Activated CD8-positive, alpha-beta T cell treated with anti-CD3 and anti-CD28 coated beads, Interleukin-2, amount 10 ng/mL, durations not matched to agents 7 days and 5 days (primary cell): ENCODE data around the gene SEMA4A. TPM values are rescaled to one million over a fixed set of nuclear protein-coding genes. Genes with fewer than 3 reads are reported as not detected.

Experiments used
- ATAC-seq: fragments of 150-1000 bp; cut with Tn5 transposase; one replicate; pipeline ENCODE4 v1.10.0; 2021; ENCODE audit warnings: moderate library complexity
- CTCF ChIA-PET: fragments of 350-600 bp; sonication (Branson Sonifier 250); formaldehyde crosslinking; loops from one replicate; lab custom pipeline; 2021; ENCODE audit warnings: antibody characterized with exemption; lab: Charles Lee
- POLR2A ChIA-PET: fragments of 350-600 bp; sonication (Branson Sonifier 250); formaldehyde crosslinking; loops from one replicate; lab custom pipeline; 2021; ENCODE audit warnings: antibody characterized with exemption; lab: Charles Lee
- DNase-seq: peaks from one replicate; pipeline ENCODE4 v3.0.0-alpha.2; 2020
- H3K27ac Mint-ChIP-seq: one replicate; pipeline ENCODE4 v1.8.0; 2021; ENCODE audit warnings: mild to moderate bottlenecking, mixed read lengths
- H3K27me3 Mint-ChIP-seq: one replicate; pipeline ENCODE4 v1.8.0; 2021; ENCODE audit warnings: low read depth, mixed read lengths
- H3K36me3 Mint-ChIP-seq: one replicate; pipeline ENCODE4 v1.8.0; 2021; ENCODE audit warnings: low read depth, mixed read lengths
- H3K4me1 Mint-ChIP-seq: one replicate; pipeline ENCODE4 v1.8.0; 2021; ENCODE audit warnings: low read depth, mixed read lengths
- H3K4me3 Mint-ChIP-seq: one replicate; pipeline ENCODE4 v1.8.0; 2021; ENCODE audit warnings: mild to moderate bottlenecking, mixed read lengths
- H3K9me3 Mint-ChIP-seq: one replicate; pipeline ENCODE4 v1.8.0; 2022; ENCODE audit warnings: mixed read lengths; ENCODE audit not compliant: insufficient read depth
- total RNA-seq, 2 experiments: library from RNA; stranded (reverse); gene quantifications; one replicate each; pipeline ENCODE4 v1.2.3, GENCODE V29; 2021

Gene SEMA4A
- 10 to 100 TPM; 16.8 to 17.8 TPM for total RNA-seq

DNA sequence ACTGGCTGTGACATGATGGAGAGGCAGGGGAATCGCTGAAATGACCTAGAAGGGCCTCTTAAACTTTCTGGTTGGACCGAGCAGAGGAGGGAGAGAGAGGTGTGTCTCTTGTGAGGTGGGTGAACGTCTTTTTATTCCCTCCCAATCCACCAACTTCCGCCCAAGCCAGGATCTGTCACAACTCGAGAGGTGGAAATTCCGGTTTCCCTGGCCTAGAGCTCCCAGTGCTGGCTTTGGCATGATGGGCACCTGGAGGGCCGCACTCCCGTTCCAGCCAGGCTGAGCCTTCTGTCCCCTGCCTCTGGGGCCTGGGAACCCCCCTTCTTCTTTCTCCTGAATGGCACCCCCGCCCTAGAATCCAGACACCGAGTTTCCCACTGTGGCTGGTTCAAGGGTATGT lies at the start of gene SEMA4A:
Gene SEMA4A (plus strand): TSS at position 224 of the 400 bp plus-strand sequence. CDS start 994 bp downstream, outside the sequence.
- ChIA-PET POLR2A (interaction anchor here (1.1 to 2.8 kb wide), 5 partner anchors 11 to 72 kb away, joined by 5 to 13 read pairs (median 7); partner anchors contain the start of genes PMF1 and SLC25A44), CTCF (interaction anchor here (1.3 to 3.4 kb wide), 2 partner anchors 20 to 71 kb away, joined by 4 to 30 read pairs; no protein-coding TSS in a partner anchor)
- ATAC-seq (no peak), DNase-seq (no peak)
- Mint-ChIP-seq H3K4me1 (peaks cover 83% of the 10 kb centered on the region), H3K4me3 (peak within 1 kb of the TSS; percentile 81), H3K9me3 (no peaks in the 10 kb centered on the region), H3K36me3 (peaks cover 16% of the 10 kb centered on the region), H3K27me3 (no peaks in the 10 kb centered on the region), H3K27ac (peak within 1 kb of the TSS; percentile 74)

DNA sequence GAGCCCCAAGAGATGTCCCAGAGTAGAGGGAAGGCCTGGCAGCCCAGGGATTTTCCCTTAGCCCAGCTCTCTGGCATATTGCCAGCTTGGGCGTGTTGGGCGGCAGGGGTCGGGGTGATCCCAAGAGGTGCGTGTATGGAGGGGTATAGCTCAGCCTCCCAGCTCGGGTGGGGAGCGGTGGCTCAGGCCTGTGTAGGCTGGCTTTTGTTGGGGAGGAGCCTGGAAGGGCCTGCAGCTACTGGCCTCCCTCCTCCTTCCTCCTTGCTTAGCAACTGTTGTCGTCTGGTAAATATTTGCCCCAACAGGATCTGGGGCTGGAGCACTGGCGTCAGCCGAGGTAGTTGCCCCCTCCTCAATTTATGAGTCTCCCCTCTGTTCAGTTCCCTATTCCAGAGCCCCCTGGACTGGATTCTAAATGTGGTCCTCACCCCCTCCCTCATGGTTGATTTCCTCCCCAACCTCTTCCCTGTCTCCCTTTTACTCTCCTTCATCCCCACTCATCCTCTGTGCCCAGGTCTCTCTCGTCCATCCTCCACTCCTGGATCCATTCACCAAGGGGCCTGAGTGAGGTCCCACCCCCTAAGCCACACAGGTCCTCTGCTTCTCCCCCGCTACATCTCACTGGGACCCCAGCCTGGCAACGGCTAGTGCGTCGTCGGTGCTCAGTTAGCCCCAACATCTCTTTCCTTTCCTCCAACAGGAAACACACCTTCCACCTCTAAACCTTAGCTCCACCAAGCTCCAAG lies 49.1 kb upstream of the SEMA4A start:
- peak; percentile 17 for ATAC-seq
- CTCF ChIA-PET = interaction anchor here (1.0 to 1.9 kb wide), 4 partner anchors 7 to 38 kb away, joined by 3 to 9 read pairs (median 6); partner anchors contain the start of gene LMNA
- H3K36me3 Mint-ChIP-seq = no peaks in the 10 kb centered on the region

DNA sequence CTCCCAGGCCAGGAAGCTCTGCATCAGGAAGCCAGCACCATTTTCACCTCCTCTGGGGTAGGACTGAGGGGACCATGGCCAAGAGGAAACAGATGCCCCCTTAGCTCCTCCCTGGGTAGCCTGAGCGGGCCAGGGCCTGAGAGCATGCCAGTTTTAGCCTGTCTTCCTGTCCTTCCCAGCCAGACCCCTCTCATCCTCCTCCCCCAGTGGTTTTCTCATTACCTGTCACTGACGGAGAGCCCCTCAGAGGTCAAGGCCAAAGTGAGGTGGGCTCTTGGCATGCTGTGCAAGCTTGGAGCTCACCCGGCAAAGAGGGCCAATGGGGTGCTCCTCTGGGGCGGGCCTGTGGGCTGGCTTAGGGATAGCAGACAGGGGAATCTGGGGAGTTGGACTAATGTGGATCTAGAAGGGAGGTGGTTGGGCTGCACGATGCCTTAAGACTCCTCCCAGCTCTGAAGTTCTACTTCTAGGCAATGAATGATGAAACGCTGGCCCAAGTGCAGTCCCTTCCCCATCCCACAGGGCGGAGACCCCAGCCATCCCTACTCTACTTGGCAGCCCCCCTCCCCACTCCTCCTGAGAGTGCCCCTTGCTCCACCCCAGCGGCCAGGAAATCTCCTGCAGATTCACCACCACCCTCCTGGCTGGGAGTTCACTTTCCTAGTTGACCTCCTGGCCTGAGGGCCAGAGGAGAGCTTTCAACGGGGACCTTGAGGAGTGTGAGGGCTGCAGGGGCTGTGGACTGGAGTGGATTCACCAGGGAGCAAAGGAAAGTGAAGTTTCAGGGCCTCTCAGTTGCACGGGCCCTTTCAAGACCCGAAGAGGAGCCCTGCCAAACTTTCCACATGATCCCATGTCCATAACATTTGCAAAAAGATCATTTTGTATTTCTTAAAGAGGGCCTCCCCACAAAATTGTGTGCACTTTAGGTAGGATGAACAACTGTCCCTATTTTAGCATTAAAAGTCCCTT lies 48.2 kb upstream of the SEMA4A start:
- Mint-ChIP-seq H3K9me3 (no peaks in the 10 kb centered on the region), H3K4me1 (peaks cover 35% of the 10 kb centered on the region), H3K27me3 (peaks cover 35% of the 10 kb centered on the region), H3K27ac (no peak overlapping the region), H3K4me3 (peak overlapping the region; percentile 56), H3K36me3 (no peaks in the 10 kb centered on the region)
- ATAC-seq = no peak
- DNase-seq = no peak
- ChIA-PET POLR2A (interaction anchor here (1.0 to 1.5 kb wide), 2 partner anchors 8 to 21 kb away, joined by 3 to 5 read pairs; no protein-coding TSS in a partner anchor), CTCF (interaction anchor here (1.0 to 2.9 kb wide), 7 partner anchors 8 to 39 kb away, joined by 3 to 38 read pairs (median 7); partner anchors contain the start of gene LMNA)

More for the DNA sequence above, 49.1 kb upstream of the SEMA4A start:
- H3K27me3 Mint-ChIP-seq = peaks cover 35% of the 10 kb centered on the region
- no peak for DNase-seq
- POLR2A ChIA-PET = interaction anchor here (1.0 kb wide), 1 partner anchor 22 kb away, joined by 3 read pairs; no protein-coding TSS in a partner anchor
- peaks cover 35% of the 10 kb centered on the region for H3K4me1 Mint-ChIP-seq
- H3K4me3 Mint-ChIP-seq = no peak overlapping the region
- peak overlapping the region; percentile 12 for H3K27ac Mint-ChIP-seq
- no peaks in the 10 kb centered on the region for H3K9me3 Mint-ChIP-seq

DNA sequence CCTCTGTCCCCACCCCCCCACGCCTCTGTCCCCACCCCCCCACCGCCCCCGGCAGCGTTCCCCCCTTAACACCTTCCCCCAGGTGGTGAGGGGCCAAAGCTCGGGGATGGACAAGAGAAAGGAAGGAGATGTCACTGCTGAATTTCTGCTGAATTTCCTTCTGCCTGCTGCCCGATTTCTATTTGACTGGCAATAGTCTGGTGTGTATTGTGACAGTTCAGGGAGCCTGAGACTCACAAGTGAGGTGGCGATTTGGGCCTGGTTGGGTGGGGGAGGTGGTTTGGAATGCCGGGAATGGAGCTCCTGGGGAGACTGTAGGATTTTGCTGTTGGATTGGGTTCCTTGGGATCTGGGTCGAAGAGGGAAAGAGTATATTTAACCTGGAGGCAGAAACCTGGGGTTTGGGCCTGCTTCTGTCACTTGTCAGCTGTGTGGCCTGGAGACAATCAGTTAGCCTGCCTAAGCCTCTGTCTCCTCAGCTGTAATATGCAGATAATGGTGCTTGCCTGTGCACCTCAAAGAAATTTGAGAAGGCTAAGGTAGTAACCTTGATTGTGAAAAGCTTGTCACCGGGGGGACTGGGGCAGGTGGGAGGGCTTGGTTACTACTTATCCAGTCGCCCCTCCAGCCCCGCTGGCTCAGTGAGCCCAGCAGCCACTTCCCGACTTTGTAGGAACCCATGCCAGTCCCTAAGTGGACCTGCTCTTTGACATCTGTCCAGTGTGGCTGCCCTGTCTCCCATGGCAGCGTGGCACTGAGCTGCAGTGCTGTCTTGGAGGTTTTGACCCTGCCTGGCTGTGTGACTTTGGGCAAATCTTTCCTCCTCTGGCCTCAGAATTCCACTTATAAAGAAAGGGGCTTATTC lies 46.5 kb upstream of the SEMA4A start:
- Mint-ChIP-seq H3K36me3 (no peaks in the 10 kb centered on the region), H3K4me3 (peak overlapping the region; percentile 24), H3K4me1 (peaks cover 35% of the 10 kb centered on the region), H3K27me3 (peaks cover 29% of the 10 kb centered on the region), H3K9me3 (no peaks in the 10 kb centered on the region), H3K27ac (peak overlapping the region; percentile 69)
- ATAC-seq (no peak), DNase-seq (no peak)
- CTCF ChIA-PET = interaction anchor here (0.9 to 2.9 kb wide), 5 partner anchors 9 to 23 kb away, joined by 5 to 38 read pairs (median 11); no protein-coding TSS in a partner anchor
- POLR2A ChIA-PET = interaction anchor here (1.1 to 1.5 kb wide), 2 partner anchors 10 to 20 kb away, joined by 3 to 5 read pairs; no protein-coding TSS in a partner anchor

DNA sequence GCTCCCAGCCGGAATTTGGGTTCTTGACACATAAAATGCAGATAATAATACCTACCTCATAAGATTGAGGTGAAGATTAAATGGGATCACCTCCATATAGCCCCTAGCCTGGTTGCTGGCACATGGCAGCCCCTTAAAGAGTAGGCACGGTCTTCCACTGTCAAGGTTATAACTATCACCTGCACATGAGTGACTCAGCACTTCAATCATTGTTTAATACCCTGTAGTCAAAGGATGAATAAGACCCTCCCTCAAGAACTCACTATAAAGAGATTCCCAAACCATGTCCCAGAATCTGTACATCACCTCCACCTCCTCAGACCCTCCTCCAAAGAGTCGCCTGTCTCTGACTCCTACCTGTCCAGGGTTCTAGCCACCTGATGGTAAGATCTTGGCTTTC lies 45.3 kb upstream of the SEMA4A start:
- Mint-ChIP-seq H3K9me3 (no peaks in the 10 kb centered on the region), H3K4me3 (no peak overlapping the region), H3K27me3 (peaks cover 36% of the 10 kb centered on the region), H3K27ac (no peak overlapping the region), H3K4me1 (peaks cover 32% of the 10 kb centered on the region), H3K36me3 (no peaks in the 10 kb centered on the region)
- ATAC-seq = no peak
- ChIA-PET CTCF (interaction anchor here (2.9 kb wide), 1 partner anchor 11 kb away, joined by 38 read pairs; no protein-coding TSS in a partner anchor), POLR2A (interaction anchor here (1.1 kb wide), 1 partner anchor 19 kb away, joined by 3 read pairs; no protein-coding TSS in a partner anchor)
- no peak for DNase-seq

DNA sequence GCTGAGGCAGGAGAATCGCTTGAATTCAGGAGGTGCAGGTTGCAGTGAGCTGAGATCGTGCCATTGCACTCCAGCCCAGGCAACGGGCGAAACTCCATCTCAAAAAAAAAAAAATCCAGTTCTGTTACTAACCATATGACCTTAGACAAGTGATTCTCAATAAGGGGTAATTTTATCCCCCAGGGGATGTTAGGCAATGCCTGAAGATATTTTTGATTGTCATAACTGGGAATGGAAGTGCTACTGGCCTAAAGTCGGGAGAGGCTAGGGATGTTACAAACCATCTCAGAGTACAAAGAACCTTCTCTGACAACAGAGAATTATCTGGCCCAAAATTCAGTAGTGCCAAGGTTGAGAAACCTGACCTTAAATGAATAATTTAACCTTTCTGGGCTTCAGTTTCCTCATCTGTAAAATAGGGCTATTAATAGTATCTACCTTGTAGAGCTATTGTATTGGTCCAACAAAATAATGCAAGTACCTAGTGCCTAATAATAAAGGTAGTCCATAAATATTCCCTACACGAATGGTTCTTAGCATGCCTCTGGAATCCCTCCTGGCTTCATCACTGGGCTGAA lies 44.6 kb upstream of the SEMA4A start:
- H3K4me1 Mint-ChIP-seq = peaks cover 28% of the 10 kb centered on the region
- ATAC-seq (no peak), DNase-seq (no peak)
- CTCF ChIA-PET = interaction anchor here (1.1 to 2.1 kb wide), 2 partner anchors 12 to 37 kb away, joined by 3 to 13 read pairs; no protein-coding TSS in a partner anchor
- no peak overlapping the region for H3K27ac Mint-ChIP-seq
- H3K36me3 Mint-ChIP-seq = no peaks in the 10 kb centered on the region
- H3K9me3 Mint-ChIP-seq = no peaks in the 10 kb centered on the region
- no peak overlapping the region for H3K4me3 Mint-ChIP-seq
- POLR2A ChIA-PET = no interaction called here
- peaks cover 42% of the 10 kb centered on the region for H3K27me3 Mint-ChIP-seq

DNA sequence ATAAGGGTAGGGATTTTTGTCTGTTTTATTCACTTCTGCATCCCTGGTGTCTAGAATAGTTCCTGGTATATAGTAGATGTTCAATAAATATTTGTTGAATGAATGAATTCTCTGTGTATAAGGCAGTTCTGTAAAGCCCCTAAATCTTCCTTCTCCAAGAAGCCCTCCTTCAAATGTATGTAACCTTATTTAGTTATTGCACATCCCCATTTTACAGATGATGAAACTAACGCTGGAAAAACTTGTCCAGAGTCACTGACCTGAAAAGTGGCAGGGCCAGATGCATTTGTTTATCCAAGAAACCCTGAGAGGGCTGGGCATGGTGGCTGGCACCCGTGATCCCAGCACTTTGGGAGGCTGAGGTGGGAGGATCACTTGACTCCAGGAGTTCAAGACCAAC lies 43.1 kb upstream of the SEMA4A start:
- Mint-ChIP-seq H3K4me1 (peaks cover 32% of the 10 kb centered on the region), H3K4me3 (no peak overlapping the region), H3K27ac (no peak overlapping the region), H3K36me3 (no peaks in the 10 kb centered on the region), H3K9me3 (no peaks in the 10 kb centered on the region), H3K27me3 (peaks cover 52% of the 10 kb centered on the region)
- POLR2A ChIA-PET = no interaction called here
- ATAC-seq (no peak), DNase-seq (no peak)
- CTCF ChIA-PET = interaction anchor here (1.3 to 2.1 kb wide), 2 partner anchors 13 to 20 kb away, joined by 4 to 13 read pairs; no protein-coding TSS in a partner anchor

DNA sequence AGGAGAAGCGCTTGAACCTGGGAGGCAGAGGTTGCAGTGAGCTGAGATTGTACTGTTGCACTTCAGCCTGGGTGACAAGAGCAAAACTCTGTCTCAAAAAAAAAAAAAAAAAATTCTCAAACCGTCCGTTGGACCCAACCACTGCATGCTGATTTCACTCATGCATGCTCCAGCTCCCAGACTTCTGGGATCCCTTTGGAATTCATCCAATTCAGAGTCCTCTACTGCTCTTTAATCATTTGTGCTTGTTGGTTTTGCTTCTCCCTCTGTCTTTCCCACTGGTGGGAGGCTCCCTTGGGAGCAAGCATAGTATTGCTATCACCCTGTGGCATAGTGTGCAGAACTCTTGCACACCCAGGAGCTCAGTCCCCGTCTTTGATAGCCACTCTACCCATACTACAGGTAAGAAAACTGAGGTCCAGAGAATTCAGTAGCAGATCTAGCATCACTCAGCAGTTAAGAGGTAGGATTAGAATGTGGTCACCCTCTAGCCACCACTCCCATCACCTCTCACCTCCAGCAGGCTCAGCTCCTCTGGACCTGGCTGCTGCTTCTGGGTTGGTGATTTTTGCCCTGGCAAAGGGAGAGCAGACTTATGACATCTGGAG lies 41.9 kb upstream of the SEMA4A start:
- H3K27me3 Mint-ChIP-seq = peaks cover 61% of the 10 kb centered on the region
- no peak overlapping the region for H3K4me3 Mint-ChIP-seq
- DNase-seq (no peak), ATAC-seq (no peak)
- CTCF ChIA-PET = interaction anchor here (1.0 to 11.2 kb wide), 4 partner anchors 13 to 274 kb away, joined by 3 to 112 read pairs (median 40); no protein-coding TSS in a partner anchor
- POLR2A ChIA-PET = interaction anchor here (0.6 kb wide), 1 partner anchor 13 kb away, joined by 3 read pairs; no protein-coding TSS in a partner anchor
- H3K9me3 Mint-ChIP-seq = no peaks in the 10 kb centered on the region
- H3K36me3 Mint-ChIP-seq = no peaks in the 10 kb centered on the region
- no peak overlapping the region for H3K27ac Mint-ChIP-seq
- H3K4me1 Mint-ChIP-seq = peaks cover 28% of the 10 kb centered on the region

DNA sequence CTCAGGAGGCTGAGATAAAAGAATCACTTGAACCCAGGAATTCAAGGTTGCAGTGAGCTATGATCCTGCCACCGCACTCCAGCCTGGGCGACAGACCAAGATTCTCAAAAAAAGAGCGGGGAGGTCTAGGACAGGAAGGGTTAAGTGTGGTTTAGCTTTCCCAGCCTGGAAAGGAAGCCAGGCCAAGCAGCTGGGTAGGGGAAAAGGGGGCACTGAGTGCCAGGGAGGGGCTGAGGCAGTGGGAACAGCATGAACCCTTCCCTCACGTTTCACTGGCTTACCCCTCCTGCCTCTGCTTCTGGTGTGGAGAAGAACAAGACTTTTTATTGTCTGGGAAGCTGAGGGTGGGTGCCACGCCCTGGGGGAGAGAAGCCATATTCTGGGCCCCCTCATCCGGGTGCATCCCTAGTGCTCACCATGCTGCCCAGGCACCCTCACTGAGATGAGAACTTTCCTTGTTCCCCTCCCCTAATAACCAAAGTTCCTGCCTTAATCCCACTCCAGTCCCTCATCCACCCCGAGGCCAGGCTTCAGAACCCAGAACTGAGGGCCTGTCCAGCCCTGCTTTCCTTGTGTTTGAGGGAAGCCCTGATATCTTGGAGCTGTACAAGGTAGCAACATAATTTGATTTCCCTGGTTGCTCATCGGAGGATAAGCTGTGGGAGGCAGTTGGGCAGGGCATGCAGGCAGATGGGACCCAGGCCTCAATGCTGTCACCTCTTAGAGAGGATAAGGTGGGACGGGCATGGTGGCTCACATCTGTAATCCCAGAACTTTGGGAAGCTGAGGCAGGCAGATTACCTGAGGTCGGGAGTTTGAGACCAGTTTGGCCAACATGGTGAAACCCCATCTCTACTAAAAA lies 40.9 kb upstream of the SEMA4A start:
- ChIA-PET POLR2A (interaction anchor here (0.9 kb wide), 1 partner anchor 91 kb away, joined by 3 read pairs; no protein-coding TSS in a partner anchor), CTCF (interaction anchor here (1.4 to 11.2 kb wide), 3 partner anchors 12 to 16 kb away, joined by 4 to 112 read pairs (median 76); no protein-coding TSS in a partner anchor)
- no peak for DNase-seq
- peak overlapping the region; percentile 30 for H3K27ac Mint-ChIP-seq
- H3K9me3 Mint-ChIP-seq = no peaks in the 10 kb centered on the region
- ATAC-seq = no peak
- H3K36me3 Mint-ChIP-seq = no peaks in the 10 kb centered on the region
- peaks cover 57% of the 10 kb centered on the region for H3K27me3 Mint-ChIP-seq
- H3K4me1 Mint-ChIP-seq = peaks cover 24% of the 10 kb centered on the region
- no peak overlapping the region for H3K4me3 Mint-ChIP-seq
